Kidney (tissue), 14 donors: ENCODE measurements around the gene PIGC. TPM values are rescaled to one million over a fixed set of nuclear protein-coding genes. Genes with fewer than 3 reads are reported as not detected.

ENCODE experiments used
- DNase-seq, 5 donors: peaks; one replicate each; pipeline ENCODE4 v3.0.0-alpha.2; 2013 to 2020
- FAIRE-seq: peaks from 2 replicates; lab custom pipeline; 2012; peaks lifted over from hg19 to GRCh38; lab: Jason Lieb, UNC
- H3K27ac ChIP-seq, 2 donors: one replicate each; pipeline ENCODE4 v1.7.0; 2013; ENCODE audit warnings: low read depth in 2 of 2, low read length in 2 of 2, inconsistent platforms in 1 of 2
- H3K27me3 ChIP-seq: one replicate; pipeline ENCODE4 v1.7.1; 2013; ENCODE audit warnings: low read length, inconsistent platforms; ENCODE audit not compliant: control insufficient read depth, insufficient read depth
- H3K36me3 ChIP-seq, 3 donors: one replicate each; pipeline versions ENCODE4 v1.7.0 to v1.7.1; 2013; ENCODE audit warnings: low read length in 3 of 3, control low read depth in 1 of 3, inconsistent platforms in 1 of 3; ENCODE audit not compliant: insufficient read depth in 3 of 3, control insufficient read depth in 2 of 3
- H3K4me1 ChIP-seq, 3 donors: one replicate each; pipeline versions ENCODE4 v1.7.0 to v1.7.1; 2013; ENCODE audit warnings: low read length in 3 of 3, inconsistent platforms in 1 of 3, low read depth in 1 of 3; ENCODE audit not compliant: control insufficient read depth in 2 of 3, insufficient read depth in 2 of 3
- H3K4me3 ChIP-seq, 3 donors: one replicate each; pipeline versions ENCODE4 v1.7.0 to v1.8.1; 2013; ENCODE audit warnings: low read length in 3 of 3, control low read depth in 1 of 3, inconsistent platforms in 1 of 3
- H3K9ac ChIP-seq, 3 donors: one replicate each; pipeline versions ENCODE4 v1.7.0 to v1.7.1; 2013; ENCODE audit warnings: low read length in 3 of 3, control low read depth in 1 of 3, inconsistent platforms in 1 of 3
- H3K9me3 ChIP-seq, 3 donors: one replicate each; pipeline versions ENCODE4 v1.7.0 to v1.7.1; 2013; ENCODE audit warnings: low read length in 3 of 3, control low read depth in 1 of 3, inconsistent platforms in 1 of 3; ENCODE audit not compliant: control insufficient read depth in 2 of 3, insufficient read depth in 1 of 3
- CTCF ChIP-seq: IDR thresholded peaks from 3 replicates; pipeline ENCODE4 v1.5.1; 2012; ENCODE audit warnings: mild to moderate bottlenecking, moderate library complexity, borderline replicate concordance; ENCODE audit not compliant: insufficient read depth; ENCODE audit errors: extremely low read depth
- intact Hi-C: fragments of 100-400 bp; cut with DNase I; formaldehyde crosslinking; loops from one replicate; pipeline ENCODE4 v1.11.1; 2022
- polyA plus RNA-seq: library from polyadenylated mRNA; stranded (reverse); fragments of 350-450 nt; fragmentation: Illumina TruSeq; extraction: RNeasy Lipid Tissue Mini Kit (QIAGEN cat#74804); gene quantifications from one replicate; pipeline ENCODE4 v1.2.3, GENCODE V29; 2014; ENCODE audit warnings: low read depth, low replicate concordance; ENCODE audit not compliant: insufficient read depth
- total RNA-seq: library from RNA; stranded (reverse); fragmentation: NEBNext Ultra II Directional; extraction: Animal tissue kit (Norgen Biotek cat#: 25700); gene quantifications from one replicate; pipeline ENCODE4 v1.2.1, GENCODE V29; 2021
- donor health status: control.
- donor health status: control.
- donor health status: control.
- donor health status: control.
- donor health status: control.
- donor health status: DM: yes; HTN: yes; CAD: no.
- donor health status: Normal renal cell carcinoma (clear cell type).

Gene PIGC
- total and polyA plus RNA-seq, 2 donors from 2014 or later, result 27.6 to 28.6 TPM

GRCh38 chr1:172476218-172476811 lies 32.4 kb upstream of the PIGC start:
- Histone ChIP-seq H3K9ac (no peak overlapping the region), H3K9me3 (no peaks in the 10 kb centered on the region), H3K36me3 (no peaks in the 10 kb centered on the region), H3K27ac (no peak overlapping the region), H3K4me1 (no peaks in the 10 kb centered on the region), H3K27me3 (no peaks in the 10 kb centered on the region), H3K4me3 (no peak overlapping the region)
- no peak for FAIRE-seq
- DNase-seq, result no peak
- intact Hi-C loops, result no loop called here
- no peak for TF ChIP-seq CTCF

- intact Hi-C loops, result no loop called here
- FAIRE-seq (no peak), DNase-seq (no peak)
- Histone ChIP-seq H3K27ac (no peak overlapping the region), H3K9ac (no peak overlapping the region), H3K36me3 (no peaks in the 10 kb centered on the region), H3K27me3 (no peaks in the 10 kb centered on the region), H3K4me3 (no peak overlapping the region), H3K4me1 (no peaks in the 10 kb centered on the region), H3K9me3 (no peaks in the 10 kb centered on the region)
- TF ChIP-seq CTCF, result no peak
These were observed 30.0 kb upstream of the PIGC start for GRCh38 chr1:172473842-172474241.

DNA sequence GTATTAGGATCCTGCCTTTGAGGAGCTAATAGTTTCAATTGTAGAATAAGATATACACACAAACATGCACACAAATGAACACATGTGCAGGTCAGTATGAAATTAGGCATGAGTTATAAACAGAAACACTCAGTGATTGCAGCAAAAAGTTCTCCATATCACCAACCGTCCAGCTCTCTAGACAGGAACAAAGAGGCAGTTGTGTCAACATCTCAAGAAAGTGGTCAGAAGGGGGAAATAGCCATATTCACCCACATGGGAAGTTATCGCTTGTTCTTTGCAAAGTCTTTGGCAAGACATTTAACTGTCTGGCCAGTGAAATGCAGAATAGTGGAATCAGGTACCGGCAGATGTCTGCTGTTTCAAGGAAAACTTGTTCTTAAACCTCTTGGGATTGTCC lies 29.4 kb upstream of the PIGC start:
- Histone ChIP-seq H3K27ac (no peak overlapping the region), H3K36me3 (no peaks in the 10 kb centered on the region), H3K9ac (no peak overlapping the region), H3K27me3 (no peaks in the 10 kb centered on the region), H3K4me1 (no peaks in the 10 kb centered on the region), H3K9me3 (no peaks in the 10 kb centered on the region), H3K4me3 (no peak overlapping the region)
- no peak for FAIRE-seq
- TF ChIP-seq CTCF, result no peak
- DNase-seq, result no peak
- intact Hi-C loops, result no loop called here

DNA sequence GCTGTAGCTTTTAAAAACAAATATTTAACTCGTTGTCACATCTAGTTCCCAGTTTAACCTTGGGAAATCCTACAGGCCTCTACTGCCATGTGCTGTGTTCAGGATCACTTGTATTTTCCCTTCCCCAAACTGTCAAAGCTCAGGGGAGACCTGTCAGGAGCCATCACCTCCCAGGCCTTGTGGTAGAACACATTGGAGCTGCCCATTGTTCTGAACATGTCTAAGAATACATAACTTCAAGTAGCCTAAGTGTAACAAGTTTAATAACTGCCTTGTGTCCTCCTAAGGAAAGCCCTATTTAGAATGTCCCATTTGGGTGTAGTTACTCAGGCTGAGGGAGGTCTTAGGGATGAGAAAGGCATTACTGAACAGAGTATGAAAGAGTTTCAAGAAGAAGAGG lies 28.6 kb upstream of the PIGC start:
- no peak for TF ChIP-seq CTCF
- Histone ChIP-seq H3K9ac (no peak overlapping the region), H3K9me3 (no peaks in the 10 kb centered on the region), H3K4me3 (no peak overlapping the region), H3K4me1 (no peaks in the 10 kb centered on the region), H3K27me3 (no peaks in the 10 kb centered on the region), H3K27ac (no peak overlapping the region), H3K36me3 (no peaks in the 10 kb centered on the region)
- intact Hi-C loops, result no loop called here
- DNase-seq (no peak), FAIRE-seq (no peak)
